Activated T-helper 9 cell treated with anti-CD3 and anti-CD28 coated beads, Interleukin-2, amount 50 U/mL, for 16 hours (primary cell): ENCODE results near the gene MYRIP.

Source experiments
- DNase-seq: peaks from one replicate; pipeline ENCODE4 v3.0.0-alpha.2; 2020; ENCODE audit warnings: low read depth

MYRIP gene

GRCh38 chr3:39907981-39908380 lies 98.6 kb downstream of the MYRIP start:
- DNase-seq: no peak

DNA sequence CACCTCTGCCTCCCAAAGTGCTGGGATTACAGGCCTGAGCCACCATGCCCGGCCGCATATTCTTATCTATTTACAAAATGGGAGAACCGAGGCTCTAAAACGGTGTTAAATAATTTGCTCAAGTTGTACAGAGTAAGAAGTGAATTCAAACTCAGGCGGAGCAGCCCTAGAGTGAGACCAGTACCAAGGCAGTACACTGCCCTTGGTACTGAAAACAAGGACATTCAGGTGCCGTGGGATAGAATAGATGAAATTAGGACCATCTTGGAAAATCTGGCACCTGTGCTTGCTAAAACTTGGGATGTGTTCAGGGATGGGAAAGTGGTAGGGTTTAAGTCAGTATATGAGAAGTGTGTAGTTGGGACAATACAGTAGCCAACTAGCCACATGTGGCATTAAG lies 100.7 kb downstream of the MYRIP start:
- no peak for DNase-seq

- no peak for DNase-seq
Observed at GRCh38 chr3:39910826-39911464, 101.5 kb downstream of the MYRIP start.

DNA sequence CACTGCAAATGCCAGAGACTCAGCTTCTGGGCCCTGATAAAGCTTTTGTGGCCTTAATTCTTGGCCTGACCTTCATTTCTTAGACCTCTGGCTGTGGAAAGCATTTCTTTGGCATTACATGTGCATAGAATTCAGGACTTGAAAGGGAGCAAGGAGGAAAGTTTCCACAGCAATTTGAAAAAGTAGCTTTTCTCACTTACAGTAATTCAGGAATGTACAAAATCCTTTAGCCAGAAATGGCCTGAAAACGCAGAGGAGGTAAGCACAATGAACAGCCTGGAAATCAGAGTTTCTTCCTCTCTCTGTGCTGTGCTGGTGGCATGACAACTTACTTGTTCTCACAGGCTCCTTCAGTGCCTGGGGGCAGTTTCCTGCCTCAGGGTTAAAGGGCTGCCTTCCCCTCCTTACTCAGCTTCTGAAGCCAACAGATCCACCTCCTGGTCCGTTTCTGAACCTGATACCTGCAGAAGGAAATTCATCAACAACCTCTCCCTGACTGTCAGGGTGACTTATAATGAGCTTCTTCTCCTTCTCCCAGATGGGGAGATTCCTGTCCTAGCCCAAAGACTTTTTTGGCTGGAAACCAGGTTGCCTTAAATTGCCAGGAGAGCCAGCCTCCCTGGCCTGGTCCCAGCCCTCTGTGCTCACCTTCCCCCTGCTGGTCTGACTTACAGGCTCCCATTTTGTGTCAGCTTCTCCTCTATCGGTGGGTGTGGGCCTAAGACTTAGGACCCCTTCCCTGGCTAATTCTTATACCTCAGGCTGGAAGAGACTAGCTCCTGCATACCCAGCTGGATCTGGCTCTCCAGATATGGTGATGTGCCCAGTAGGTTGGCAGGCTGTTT lies 102.3 kb downstream of the MYRIP start:
- no peak for DNase-seq

GRCh38 chr3:39915027-39915426 lies 105.6 kb downstream of the MYRIP start:
- DNase-seq: no peak

DNA sequence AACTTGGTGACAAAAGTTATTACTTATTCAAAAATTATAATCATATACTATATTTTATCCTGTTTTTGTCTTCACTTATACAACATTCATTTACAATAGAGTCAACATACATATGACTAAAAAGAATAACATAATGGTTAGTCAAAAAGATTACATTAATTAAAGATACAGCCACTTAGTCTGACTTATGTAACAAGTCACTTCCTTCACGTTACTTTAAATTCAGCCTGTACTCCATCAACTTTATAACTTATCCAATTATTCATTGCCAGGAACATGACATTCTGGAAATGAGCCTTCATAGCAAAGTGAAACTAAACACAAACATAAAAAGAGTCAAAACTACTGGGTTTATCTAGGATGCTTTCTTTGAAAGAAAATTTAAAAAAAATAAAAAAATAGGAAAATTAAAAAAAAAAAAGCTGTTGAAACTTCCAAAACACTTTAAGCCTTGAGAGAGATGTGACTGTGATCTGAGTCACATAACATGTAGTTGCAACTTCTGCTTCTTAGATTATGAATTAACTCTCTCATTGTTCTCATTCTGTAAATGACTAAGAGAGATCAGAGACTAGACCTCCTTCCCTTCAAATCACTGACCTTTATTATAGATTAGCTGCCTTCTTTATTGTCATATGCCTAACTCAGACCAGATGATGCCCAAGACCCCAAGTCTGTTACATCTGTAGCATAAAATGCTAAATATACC lies 107.8 kb downstream of the MYRIP start:
- DNase-seq: no peak

- no peak for DNase-seq
Observed at GRCh38 chr3:39919281-39919680, 109.9 kb downstream of the MYRIP start.

DNA sequence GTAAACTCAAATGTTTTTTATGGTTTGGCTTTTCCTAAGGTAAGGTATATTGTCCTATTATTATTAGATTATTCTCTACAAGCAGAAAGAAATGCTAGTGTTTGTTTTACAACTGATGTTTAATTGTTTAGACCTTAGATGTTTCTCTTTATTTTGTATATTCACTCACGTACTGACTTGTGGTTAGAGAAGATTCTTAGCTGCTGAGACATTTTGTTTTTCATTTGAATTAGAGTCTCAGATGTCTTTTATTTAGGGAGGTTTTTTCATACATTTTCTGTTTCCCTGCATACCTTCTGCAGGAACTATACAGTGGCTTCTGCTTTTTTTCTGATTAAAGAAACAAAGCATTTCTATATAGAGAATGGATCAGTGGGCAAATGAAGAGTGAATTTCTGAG lies 110.9 kb downstream of the MYRIP start:
- no peak for DNase-seq

GRCh38 chr3:39927479-39927878 lies 118.1 kb downstream of the MYRIP start:
- DNase-seq: no peak

GRCh38 chr3:39933986-39934693 lies 124.7 kb downstream of the MYRIP start:
- no peak for DNase-seq

DNA sequence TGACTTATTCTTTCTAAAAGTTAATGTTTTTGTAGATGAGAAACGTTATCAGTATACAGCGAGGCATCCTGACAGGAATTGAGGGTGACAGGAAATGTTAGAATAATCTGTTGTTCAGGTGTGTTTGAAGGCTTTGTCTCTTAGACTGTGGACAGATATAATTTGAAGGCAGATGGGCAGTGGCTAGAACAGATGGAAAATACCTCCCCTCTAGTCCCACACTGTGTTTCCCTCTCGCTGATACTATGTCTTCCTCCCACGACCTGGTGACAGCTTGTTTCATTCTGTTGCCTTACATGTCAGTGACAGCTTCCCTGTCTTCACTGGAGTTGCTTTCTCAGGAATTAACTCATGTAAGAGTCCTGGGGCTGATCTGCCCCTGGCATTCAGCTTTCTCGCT lies 125.3 kb downstream of the MYRIP start:
- no peak for DNase-seq

DNA sequence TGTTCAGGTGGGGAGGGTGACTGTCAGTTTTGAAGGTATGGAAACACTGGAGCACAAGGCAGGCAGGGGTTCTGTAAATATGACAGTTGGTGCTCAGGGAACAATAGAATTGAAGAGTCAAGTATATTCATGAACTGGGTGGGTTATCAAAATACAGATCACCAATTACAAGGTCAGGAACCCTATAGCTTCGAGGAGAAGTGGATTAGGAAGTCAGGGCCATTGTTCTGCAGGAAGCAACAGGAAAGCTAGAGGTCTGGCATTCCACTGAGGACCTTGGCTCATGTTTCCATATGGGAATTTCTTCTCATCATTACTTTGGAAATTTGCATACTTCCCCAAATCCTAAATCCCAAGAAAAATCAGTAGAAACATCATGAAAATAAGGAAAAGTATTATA lies 125.9 kb downstream of the MYRIP start:
- DNase-seq: no peak

GRCh38 chr3:39936848-39937247 lies 127.4 kb downstream of the MYRIP start:
- no peak for DNase-seq

DNA sequence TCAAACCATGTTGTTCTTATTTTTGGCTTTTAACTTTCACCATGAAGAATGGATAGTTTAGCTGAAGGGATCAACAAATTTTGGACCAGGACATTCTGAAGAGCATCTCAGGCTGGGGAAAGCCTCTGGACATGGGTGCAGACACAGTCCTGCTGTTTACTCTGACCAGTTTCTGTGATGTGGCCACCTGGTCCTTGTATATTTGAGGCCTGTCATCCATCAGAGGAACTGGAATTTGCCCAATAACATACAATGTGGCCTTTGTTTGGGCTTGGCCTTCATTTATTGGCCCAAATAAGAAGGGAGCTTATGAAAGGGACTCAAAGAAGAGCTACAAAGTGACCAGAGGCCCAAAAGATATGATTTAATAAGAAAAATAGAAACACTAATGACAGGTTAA lies 127.9 kb downstream of the MYRIP start:
- DNase-seq: no peak

DNA sequence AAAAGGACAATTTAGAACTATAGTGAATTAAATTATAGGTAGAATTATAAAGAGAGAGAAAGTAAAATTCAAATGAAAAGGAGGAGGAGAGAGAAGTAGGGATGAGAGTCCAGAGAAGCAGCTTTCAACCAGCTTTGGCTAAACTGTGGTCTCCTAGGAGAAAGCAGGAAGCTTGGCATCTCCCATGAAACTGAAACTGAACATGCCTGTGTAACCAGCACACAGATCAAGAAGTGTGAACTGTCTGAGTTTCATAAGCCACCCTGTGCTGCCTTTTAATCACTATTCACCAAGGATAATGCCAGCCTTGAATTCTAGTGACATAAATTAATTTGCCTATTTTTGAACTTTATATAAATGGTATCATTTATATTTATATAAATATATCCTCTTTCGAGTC lies 128.5 kb downstream of the MYRIP start:
- no peak for DNase-seq

DNA sequence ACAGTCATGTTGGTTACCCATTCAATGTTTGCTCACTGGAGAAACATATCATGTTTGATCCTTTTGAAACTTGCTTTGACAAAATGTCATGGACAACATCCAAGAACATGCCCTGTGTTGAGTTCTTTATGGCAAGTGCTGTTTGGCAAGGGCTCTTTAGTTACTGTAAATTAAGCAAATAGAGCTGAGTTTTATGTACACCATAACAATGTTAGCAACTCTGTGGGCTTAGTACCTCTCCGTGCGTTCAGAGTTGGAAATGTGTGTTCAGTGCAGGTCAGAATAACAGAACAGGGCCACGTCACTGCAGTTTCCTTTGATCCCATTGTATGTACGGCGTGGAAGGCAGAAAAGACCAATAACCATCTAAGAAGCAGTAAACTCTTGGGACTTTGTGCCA lies 132.5 kb downstream of the MYRIP start:
- DNase-seq: no peak

DNA sequence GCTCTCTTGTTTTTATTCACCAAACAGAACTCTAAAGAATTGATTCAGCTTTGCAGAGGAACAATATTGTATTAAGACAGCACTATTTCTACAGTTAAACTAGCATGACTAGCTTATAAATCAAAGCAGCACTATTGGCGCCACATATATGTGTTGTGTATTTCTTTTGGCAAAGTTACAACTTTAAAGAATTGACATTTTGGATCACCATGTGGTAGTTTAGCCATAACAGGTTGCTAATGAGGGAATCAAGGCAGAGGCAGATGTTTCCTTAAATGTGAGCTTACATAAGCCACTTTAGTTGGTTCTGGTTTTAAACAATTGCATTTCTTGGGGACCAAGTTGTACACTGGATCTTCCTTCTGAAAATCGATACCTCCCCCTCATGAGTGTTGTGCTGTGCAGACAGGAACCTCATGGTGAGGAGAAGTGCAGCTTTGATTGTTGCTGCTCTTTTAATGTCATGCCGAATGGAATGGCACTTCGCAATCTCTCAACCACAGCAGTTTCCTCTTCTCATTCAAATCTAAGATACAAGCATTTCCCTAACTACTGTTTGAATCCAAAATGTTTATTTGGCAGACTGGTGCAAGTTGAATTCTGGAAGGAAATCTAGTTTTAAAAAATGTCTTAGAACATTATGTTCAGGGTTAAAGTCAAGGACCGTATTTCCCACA lies 151.2 kb downstream of the MYRIP start:
- no peak for DNase-seq

- no peak for DNase-seq
Observed at GRCh38 chr3:39961230-39961629, 151.8 kb downstream of the MYRIP start.

- DNase-seq: no peak
Observed at GRCh38 chr3:39962581-39962980, 153.2 kb downstream of the MYRIP start.

GRCh38 chr3:39965461-39965860 lies 156.1 kb downstream of the MYRIP start:
- DNase-seq: no peak

GRCh38 chr3:39965997-39966396 lies 156.6 kb downstream of the MYRIP start:
- DNase-seq: no peak

GRCh38 chr3:39970982-39971381 lies 161.6 kb downstream of the MYRIP start:
- no peak for DNase-seq
